IPS-15b (cell line): ENCODE data around the gene CLUH.
"Not testable (repeated sequence)": the region's sequence is repeated elsewhere in the genome, so short reads cannot be mapped to it uniquely, and the experiment has no call there.

Experiments used
- H3K27me3 ChIP-seq: one replicate; pipeline ENCODE4 v1.6.1; 2013; ENCODE audit warnings: low read length; ENCODE audit not compliant: control insufficient read depth, insufficient read depth
- H3K36me3 ChIP-seq: one replicate; pipeline ENCODE4 v1.6.1; 2013; ENCODE audit warnings: low read length; ENCODE audit not compliant: control insufficient read depth, insufficient read depth
- H3K4me1 ChIP-seq: one replicate; pipeline ENCODE4 v1.6.1; 2013; ENCODE audit warnings: mild to moderate bottlenecking, low read length; ENCODE audit not compliant: control insufficient read depth, insufficient read depth
- H3K4me3 ChIP-seq: one replicate; pipeline ENCODE4 v1.5.1; 2013; ENCODE audit warnings: low read depth, low read length
- H3K9ac ChIP-seq: one replicate; pipeline ENCODE4 v1.6.1; 2013; ENCODE audit warnings: low read depth, mild to moderate bottlenecking, low read length
- H3K9me3 ChIP-seq: one replicate; pipeline ENCODE4 v1.6.1; 2013; ENCODE audit warnings: mild to moderate bottlenecking, low read length; ENCODE audit not compliant: control insufficient read depth, insufficient read depth

Gene CLUH

GRCh38 chr17:2704890-2705248 lies 6.7 kb downstream of the CLUH start:
- no peak overlapping the region for H3K9ac ChIP-seq

DNA sequence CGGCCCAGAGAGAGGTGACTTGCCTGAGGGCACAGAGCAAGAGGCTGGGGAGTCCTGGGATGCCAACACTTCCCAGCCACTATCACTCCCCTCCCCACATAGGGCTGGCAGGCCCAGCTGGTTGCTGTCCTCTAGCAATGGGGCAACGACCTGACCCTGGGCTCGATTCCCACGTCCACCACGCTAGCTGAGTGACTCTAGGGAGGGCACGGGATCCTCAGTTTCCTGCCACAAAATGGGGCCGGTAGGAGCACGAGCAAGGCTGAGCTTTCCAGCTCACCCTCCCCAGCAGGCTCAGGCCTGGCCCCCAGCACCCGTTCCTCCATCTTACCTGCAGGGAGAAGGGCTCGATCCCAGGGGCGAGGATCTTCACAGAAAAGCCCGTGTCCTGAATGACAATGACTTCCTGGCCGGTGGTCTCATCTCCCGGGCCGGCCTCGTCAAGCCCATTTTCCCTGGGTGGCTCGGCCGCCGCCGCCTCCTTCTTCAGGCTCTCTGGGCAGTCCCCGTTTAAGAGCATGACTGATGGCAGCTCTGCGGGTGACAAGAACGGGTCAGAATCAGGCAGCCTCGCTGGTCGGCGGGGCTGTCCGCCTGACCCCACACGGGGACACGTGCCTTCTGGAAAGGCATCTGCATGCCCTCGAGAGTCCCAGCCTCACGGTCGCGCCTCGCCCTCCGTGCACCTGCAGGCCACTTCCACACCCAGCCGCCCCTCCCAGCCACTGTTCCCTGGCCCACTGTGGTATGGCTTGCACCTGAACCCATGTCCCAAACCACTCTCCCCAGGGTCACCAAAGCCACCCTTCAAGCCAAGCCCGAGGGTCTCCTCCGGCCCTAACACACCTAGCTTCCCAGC lies 7.3 kb downstream of the CLUH start:
- Histone ChIP-seq H3K27me3 (no peaks in the 10 kb centered on the region), H3K9me3 (no peaks in the 10 kb centered on the region), H3K4me1 (peaks cover 10% of the 10 kb centered on the region), H3K36me3 (peaks cover 48% of the 10 kb centered on the region), H3K9ac (no peak overlapping the region), H3K4me3 (no peak overlapping the region)

More at GRCh38 chr17:2704890-2705248, 6.7 kb downstream of the CLUH start:
- Histone ChIP-seq H3K4me3 (no peak overlapping the region), H3K4me1 (peaks cover 12% of the 10 kb centered on the region), H3K36me3 (peaks cover 43% of the 10 kb centered on the region), H3K27me3 (no peaks in the 10 kb centered on the region), H3K9me3 (no peaks in the 10 kb centered on the region)

DNA sequence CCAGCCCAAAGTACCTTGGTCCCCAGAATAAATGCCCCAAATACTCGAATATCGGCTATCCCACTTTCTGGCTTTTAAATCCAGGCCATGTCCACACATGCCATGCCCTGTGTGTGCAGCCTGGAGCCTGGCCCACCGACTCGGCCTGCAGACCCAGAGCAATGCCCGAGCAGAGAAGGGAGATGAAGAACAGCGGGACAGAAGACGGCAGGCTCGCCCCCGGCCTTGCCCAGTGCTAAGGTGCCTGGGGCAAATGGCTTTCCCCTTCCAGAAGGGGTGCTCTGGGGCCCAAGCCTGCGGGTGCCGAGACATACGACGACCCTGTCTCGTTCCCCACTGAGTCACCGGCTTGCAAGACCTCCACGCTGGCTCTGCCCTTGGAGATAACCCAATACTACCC lies 8.0 kb downstream of the CLUH start:
- Histone ChIP-seq H3K4me1 (peaks cover 5% of the 10 kb centered on the region), H3K9me3 (no peaks in the 10 kb centered on the region), H3K9ac (no peak overlapping the region), H3K36me3 (peaks cover 52% of the 10 kb centered on the region), H3K4me3 (no peak overlapping the region), H3K27me3 (no peaks in the 10 kb centered on the region)

- Histone ChIP-seq H3K36me3 (peaks cover 54% of the 10 kb centered on the region), H3K4me1 (peaks cover 5% of the 10 kb centered on the region), H3K9me3 (no peaks in the 10 kb centered on the region), H3K4me3 (no peak overlapping the region), H3K27me3 (no peaks in the 10 kb centered on the region), H3K9ac (no peak overlapping the region)
These were observed 8.4 kb downstream of the CLUH start for GRCh38 chr17:2703181-2703580.

DNA sequence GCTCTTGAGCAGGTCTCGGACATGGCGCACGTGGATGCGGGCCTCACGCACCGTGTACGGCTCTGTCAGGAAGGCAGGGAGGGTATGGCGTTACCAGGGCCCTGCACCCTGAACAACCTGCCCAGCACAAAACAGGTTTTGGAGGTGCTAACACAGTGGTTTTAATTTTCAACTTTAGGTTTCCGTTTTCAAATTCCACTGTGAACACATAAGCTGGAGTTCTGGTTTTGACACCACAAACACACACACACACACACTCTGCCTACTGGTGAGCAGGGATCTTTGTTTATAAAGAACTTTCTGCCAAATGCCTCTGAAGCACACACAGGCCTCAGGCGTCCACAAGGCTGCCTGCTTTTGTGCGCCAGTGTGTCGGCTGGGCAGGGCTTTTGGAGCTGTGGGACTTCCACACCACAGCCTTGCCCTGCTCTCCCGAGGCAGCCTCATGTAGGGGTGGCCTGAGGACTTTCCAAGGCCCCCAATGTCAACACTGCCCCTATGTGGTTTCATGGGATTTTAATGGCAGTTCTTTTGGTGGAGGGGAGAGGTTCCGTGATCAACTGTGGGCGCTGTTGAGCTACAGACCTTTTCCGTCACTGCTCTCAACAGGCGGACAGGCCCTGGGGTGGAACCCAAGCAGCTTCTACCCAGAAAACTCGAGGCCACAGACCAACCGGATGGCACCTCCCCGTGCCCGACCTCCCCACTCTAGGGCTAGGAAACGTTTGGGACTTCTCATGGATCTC lies 9.4 kb downstream of the CLUH start:
- H3K4me1 ChIP-seq, result peaks cover 3% of the 10 kb centered on the region
- H3K9me3 ChIP-seq, result no peaks in the 10 kb centered on the region
- no peak overlapping the region for H3K4me3 ChIP-seq
- no peak overlapping the region for H3K9ac ChIP-seq
- no peaks in the 10 kb centered on the region for H3K27me3 ChIP-seq
- H3K36me3 ChIP-seq, result peaks cover 61% of the 10 kb centered on the region

- Histone ChIP-seq H3K9ac (no peak overlapping the region), H3K27me3 (no peaks in the 10 kb centered on the region), H3K36me3 (peaks cover 69% of the 10 kb centered on the region), H3K4me1 (peaks cover 3% of the 10 kb centered on the region), H3K4me3 (no peak overlapping the region), H3K9me3 (no peaks in the 10 kb centered on the region)
These were observed 10.2 kb downstream of the CLUH start for GRCh38 chr17:2701161-2701995.

DNA sequence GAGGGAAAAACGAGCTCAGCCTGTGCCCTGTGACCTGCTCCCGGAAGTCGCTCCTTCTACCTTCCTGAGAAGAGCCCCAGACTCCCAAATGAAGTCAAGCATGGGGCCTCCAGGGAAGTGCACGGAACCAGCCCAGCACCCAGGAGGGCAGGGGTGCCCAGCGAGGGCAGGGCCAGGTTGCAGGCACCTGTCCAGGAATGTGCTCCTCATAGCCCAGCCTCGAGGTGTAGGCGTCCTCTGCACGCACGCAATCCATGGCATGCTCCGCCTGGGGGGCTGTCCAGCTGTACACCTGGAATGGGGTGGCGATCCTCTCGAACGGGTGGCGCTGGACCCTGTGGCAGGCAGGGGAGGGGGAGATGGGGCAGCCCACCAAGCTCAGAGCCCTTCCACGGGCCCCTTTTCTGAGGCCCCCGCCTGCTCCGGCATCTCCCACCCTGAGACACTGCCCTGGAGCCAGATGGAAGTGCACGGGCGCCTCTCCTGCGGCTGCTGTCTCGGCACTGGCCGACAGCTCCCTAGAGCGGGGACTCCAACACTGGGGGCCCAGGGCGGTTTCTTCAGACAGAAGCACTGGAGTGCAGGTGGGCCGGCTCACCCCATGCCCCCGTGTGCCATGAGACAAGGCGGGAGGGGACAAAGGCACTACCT lies 10.9 kb downstream of the CLUH start:
- peaks cover 76% of the 10 kb centered on the region for H3K36me3 ChIP-seq
- no peak overlapping the region for H3K4me3 ChIP-seq
- H3K27me3 ChIP-seq, result no peaks in the 10 kb centered on the region
- peaks cover 3% of the 10 kb centered on the region for H3K4me1 ChIP-seq
- no peaks in the 10 kb centered on the region for H3K9me3 ChIP-seq
- no peak overlapping the region for H3K9ac ChIP-seq

- Histone ChIP-seq H3K27me3 (no peaks in the 10 kb centered on the region), H3K4me3 (no peak overlapping the region), H3K9me3 (no peaks in the 10 kb centered on the region), H3K9ac (no peak overlapping the region), H3K4me1 (no peaks in the 10 kb centered on the region), H3K36me3 (peaks cover 81% of the 10 kb centered on the region)
These were observed 11.5 kb downstream of the CLUH start for GRCh38 chr17:2700030-2700490.

- H3K4me1 ChIP-seq, H3K9me3 ChIP-seq, H3K27me3 ChIP-seq, H3K9ac ChIP-seq, H3K4me3 ChIP-seq: not testable (repeated sequence)
- peaks cover 82% of the 10 kb centered on the region for H3K36me3 ChIP-seq
These were observed 12.3 kb downstream of the CLUH start for GRCh38 chr17:2699216-2699805.

- Histone ChIP-seq H3K9me3 (no peaks in the 10 kb centered on the region), H3K36me3 (peaks cover 77% of the 10 kb centered on the region), H3K4me1 (no peaks in the 10 kb centered on the region), H3K9ac (no peak overlapping the region), H3K4me3 (no peak overlapping the region), H3K27me3 (no peaks in the 10 kb centered on the region)
These were observed 13.9 kb downstream of the CLUH start for GRCh38 chr17:2697611-2698162.
